HG02840 (cell line): Measurements from ENCODE around the gene BANK1.
A peak's percentile ranks its signal among the peaks of the same experiment; 100 is the strongest.

Source experiments
- ATAC-seq: cut with Tn5 transposase; IDR thresholded peaks from one replicate; pipeline ENCODE4 v1.9.1; 2021; ENCODE audit warnings: mild to moderate bottlenecking, moderate library complexity, moderate number of reproducible peaks; ENCODE audit not compliant: unreplicated experiment, low FRiP score

BANK1 gene

DNA sequence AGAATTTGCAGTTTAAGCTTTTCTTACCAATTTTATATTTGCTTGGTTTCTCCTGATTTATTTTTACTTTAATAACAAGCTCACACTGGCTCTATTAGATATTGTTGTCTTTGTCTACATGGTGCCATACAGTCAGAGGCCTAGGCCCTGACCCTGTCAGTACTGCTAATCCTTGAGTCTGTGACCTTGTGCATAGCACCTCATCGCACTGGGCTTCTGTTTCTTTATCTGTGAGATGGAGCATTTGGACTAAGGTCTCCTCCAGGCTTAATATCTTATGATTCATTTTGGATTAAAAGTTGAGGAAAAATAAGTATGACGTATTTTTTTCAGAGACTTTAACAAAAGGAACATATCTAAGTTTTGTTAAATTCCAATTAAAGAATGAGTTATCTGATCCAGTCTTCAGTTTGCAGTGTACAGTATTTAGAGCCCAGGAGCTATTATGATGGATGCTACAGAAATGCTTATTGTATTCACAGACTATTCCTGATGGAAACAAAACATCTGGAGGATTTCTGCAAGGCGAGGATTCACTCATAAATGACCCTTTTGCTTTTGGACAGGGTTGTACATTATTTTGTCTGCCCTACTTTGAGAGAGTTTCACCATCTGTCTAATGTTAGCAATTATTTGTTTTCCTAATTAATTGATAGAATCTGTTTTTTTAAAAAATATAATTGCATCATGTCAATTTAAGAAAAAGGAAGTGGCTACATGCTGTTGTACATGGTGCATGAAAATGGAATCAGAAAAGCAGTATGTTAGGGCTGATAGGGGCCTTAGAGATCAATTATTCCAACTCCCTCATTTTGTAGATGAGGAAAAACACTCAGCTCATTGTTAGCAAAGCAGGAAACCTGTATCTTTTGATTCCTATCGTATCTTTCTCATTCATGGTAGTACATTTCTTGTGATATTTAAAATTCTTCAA lies 203.6 kb downstream of the BANK1 start:
- ATAC-seq, result no peak

DNA sequence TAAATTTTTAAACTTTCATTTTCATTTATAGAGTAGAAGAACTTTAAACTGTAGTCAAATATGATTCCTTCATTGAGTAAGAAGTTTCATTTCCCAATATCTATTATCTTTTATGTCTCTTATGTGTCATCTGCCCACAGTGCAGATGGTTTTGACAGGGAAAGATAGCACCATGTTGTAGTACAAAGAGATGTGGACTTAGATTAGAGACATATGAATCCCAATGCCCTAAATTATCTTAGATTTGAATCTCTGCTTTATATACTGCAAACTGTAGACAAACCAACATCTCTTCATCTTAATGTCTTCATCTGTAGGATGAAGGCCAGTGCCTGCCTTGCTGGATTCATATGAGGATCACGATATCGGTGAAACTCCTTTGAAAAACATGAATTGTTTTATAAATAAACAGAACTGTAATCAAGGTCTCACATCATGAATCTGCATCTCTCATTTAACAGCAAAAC lies 217.5 kb downstream of the BANK1 start:
- ATAC-seq, result peak; percentile 94

DNA sequence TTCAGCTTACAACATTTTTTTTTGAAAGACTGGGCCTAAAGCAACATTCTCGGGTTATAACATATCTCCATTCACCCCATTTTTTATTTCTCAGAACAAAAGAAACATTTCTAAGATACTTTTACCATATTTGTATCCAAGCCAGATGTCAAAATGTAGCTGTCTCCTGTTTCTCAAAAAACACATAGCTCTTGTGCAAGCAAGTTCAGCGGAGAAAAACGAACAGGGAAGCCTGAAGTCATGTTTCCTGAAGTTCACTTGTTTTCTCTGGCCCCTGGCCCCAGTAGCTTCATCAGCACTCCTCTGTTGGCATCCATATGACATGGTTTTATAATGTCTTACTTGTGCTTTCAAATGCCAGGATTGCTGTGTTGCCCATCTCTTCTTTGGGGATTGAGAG lies 218.2 kb downstream of the BANK1 start:
- ATAC-seq, result no peak

DNA sequence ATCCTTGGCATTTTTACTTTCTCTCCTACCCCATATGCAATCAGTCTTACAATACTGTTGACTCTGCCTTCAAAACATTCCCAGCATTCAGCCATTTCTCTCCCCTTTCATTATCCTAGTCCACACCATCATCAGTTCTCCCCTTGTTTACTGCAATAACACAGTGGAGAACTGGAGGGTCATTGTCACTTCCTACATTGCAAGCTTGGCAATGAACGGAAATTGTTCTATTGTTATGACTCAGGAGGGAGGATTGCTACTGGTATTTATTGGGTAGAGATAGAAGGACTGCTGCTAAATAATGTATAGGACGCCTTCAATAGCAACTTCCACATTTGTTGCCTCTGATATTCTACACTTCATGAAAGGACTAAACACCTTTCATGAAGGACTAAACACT lies 231.8 kb downstream of the BANK1 start:
- no peak for ATAC-seq

DNA sequence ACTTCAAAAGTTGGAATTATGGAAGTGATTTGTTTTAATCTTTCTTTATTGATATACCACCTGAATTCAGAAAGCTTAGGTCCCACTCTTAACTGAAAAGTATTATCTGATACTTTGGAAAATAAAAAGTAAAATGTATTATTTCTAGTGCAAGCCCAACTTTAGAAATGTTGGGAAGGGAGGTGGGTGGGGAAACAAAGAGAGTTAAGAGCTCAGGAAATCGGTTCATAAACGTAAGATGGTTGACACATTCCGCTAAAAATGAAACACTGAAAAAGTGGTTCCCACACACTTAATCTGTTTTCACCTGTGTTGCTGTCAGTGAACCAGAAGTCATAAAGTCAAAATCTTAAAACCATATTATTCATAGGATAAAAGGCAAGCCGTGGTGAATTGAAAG lies 237.4 kb downstream of the BANK1 start:
- ATAC-seq, result no peak

DNA sequence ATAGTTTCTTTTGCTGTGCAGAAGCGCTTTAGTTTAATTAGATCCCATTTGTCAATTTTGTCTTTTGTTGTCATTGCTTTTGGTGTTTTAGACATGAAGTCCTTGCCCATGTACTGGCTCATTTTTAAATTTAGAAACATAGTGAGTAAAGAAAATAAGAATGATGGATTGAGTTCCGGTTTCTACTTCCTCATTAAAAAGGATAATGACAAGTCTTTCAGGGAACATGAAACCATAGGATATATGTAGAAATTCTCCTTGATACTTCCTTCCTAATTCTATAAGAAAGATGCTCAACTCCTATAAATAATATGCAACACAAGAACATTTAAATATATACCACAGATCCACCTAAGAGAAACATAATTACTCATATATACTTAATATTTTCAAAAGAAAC lies 240.9 kb downstream of the BANK1 start:
- no peak for ATAC-seq

DNA sequence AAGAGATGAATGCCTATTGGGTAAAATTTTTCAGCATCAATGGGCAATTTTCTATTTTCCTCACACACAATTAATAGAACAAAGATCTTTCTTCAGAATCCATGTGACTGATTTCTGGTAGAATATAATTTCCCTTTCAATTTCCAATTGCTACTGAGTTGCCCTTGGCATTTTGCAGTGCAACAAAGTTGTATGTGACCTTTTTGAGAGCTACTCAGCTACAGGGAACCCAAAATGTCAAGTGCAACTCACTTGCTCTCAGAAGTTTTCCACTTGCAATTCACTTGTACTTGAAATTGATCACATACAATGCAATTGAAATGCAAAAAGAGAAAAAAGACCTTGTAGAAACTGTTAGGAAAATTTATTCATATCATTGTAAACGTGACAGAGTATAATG lies 245.5 kb downstream of the BANK1 start:
- no peak for ATAC-seq

DNA sequence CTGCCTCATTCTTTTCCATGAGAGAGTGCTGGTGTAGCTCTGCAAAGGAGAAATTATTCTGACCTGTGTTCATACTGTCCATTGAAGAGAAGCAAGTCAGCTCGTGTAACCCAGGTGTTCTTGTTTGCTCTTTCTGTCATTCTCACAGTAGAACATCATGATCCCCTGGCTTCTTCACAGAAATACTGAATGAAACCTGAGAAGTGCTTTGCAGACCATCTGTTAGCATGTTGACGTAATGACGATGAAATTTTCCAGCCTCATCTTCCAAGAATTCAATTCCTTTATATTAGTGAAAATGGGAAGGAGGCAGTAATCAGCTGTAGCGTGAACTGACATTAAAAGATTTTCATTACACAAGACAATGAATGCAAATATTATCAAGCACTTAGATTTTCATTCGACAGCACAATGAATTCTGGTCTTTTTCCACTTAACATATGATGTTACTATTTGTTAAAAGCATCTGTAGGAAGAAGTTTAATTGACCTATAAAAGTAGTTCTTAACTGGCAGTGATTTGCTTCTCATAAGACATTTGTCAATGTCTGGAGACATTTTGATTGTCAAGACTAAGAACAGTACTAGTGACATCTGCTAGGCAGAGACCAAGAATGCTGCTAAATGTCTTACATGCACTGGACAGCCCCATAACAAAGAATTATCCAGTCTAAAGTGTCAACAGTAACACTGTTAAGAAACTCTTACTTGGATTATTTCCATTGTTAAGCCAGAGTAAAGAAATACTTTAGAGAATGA lies 246.3 kb downstream of the BANK1 start:
- ATAC-seq, result no peak

DNA sequence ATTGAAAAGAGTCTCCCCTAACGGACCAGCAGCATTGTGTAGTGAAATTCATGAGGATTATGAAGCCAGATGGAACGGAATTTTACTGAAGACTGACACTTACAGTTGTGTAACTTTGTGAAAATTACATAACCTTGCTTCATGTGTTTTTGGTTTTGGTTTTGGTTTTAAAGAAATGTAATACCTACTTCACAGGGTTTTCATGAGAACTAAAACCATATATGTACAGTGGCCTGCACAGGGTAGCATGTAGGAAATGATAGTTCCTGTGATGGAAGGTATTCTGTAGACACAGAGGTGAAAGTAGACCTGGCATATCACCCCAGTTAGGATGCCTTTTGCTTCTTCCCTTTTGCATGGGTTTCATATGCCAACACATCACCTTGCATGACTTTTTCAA lies 247.0 kb downstream of the BANK1 start:
- no peak for ATAC-seq

DNA sequence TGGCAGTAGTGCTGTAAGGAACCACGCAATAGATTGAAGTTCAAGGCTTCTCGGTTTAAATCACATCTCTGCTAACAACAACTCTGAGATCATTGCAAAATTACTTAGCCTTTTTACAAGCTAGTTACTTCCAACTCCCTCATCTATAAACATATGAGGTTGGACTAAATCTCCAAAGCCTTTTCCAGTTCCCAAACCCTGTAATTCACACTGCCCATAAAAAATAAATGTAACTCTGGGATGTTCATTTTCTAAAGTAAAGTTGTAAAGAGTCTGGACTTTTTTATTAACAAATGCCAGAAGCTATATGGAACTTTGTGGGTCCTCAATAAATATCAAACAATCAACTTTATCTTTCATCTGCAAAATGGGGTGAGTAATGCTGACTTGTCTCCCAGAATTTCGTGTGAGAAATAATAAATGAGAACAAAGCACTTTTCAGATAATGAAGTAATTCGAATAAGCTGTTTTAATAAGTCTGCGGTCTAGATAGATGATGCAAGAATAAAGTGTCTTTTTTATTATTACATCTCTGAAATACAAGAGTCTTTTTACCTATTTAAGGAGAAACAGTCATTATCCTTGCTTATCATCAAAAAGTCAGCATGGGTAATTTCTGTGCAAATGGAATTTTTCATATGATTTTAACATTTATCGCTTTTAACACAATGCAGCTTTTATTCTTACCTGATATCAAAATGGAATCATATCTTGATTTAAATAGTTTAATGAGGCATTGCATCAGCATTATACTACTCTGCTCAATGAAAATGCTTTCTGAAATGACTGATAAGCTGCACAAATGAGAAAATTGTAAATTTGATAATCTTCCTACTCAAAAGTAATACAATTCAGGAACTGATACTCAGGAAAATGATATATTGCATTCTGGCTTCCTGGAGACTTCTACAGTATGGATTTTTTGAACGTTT lies 252.6 kb downstream of the BANK1 start:
- no peak for ATAC-seq

DNA sequence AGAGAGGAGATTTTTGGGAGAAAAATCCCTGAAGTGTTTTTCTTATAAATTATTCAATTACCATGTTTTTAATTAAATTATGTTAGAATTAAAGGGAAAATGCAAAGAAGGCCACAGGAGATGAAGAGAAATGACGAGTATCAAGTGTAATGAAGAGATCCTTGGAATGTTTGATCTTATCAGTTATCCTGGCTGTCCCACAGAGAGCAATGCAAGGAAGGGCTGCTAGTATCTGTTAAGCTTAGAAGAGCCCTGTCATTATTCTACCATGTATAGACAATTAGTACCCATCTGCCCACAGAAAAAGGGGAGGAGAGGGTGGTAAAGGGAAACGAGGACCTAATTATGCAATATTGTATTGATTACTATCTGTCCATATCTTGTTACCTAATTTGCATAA lies 257.1 kb downstream of the BANK1 start:
- ATAC-seq, result no peak

DNA sequence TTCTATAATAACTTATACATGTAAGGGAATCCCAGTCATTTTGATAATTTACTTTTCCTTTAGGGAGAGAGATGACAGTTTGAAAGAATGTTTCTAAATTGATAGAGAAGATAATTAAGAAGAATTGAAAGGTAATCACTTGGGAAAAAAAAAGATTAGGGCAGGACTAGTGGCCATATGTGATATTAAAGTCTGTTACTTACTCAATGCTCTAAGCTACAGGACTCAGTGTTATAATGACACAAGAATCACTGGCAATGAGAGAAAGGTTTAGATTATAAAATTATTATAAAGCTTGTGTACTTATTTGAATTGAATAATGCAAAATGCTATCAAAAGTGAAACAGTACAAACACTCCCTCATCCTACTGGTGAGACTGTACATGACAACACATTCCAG lies 265.3 kb downstream of the BANK1 start:
- no peak for ATAC-seq

DNA sequence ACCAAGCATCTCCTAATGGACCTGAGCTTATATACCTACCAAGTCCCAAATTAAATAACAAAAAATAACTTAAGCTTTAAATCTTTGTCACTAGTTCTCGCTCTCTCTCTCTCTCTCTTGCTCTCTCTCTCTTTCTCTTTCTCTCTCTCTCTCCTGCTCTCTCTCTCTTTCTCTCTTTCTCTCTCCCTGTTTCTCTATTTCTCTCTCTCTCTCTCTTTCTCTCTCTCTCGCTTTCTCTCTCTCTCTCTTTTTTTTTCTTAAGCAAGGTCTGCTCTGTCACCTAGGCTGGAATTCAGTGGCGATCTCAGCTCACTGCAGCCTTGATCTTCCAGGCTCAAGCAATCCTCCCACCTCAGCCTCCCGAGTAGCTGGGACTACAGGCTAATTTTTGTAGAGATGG lies 266.6 kb downstream of the BANK1 start:
- ATAC-seq, result no peak

DNA sequence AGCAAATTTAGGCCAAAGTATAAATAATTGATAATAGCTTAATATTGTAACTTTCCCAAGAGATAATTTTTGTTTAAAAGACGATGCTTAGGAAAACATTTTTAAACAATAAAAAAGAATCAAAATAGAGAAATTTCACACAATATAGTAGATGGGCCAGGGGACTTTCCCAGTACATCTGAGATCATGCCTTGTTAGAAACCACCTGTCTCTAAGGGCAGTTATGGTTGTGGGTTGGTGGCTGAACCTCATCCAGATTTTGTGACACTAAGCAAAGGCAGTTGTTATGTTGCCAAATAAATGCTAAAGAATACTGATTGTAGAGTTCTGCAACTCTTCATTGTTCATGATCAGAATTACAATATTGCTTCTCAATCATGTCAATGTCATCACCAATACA lies 270.6 kb downstream of the BANK1 start:
- peak; percentile 68 for ATAC-seq

DNA sequence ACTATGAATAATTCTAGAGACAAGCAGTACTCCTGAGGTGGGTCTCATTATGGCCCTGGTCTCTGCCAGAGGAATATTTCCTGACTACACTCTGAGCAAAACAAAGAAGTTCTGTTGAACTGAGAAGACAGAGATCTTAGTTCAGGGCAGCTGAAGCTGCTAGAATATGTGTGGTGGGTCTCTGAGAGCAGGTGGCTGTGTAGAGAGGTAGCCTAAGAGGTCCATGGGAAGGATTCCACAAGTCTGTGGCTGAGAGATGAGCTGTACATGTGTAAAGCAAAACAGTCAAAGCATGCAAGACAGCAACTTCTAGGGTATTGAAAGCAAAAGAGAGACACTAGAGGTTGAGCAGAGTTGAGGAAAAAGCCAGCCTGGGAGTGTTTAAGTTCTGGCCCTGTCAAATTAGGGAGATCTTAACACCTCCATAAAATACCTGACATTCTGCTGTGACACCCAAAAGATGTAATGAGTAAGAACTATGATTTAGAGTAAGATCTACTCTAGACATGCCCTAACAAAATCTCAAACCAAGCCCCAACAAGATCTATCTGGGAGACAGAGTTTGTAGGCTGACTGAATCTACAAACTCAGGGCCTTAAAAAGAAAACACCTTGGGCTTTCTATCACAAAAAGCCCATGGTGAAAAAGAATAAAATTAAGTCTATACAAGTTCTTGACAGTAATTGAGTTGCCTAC lies 274.4 kb downstream of the BANK1 start:
- ATAC-seq, result no peak

DNA sequence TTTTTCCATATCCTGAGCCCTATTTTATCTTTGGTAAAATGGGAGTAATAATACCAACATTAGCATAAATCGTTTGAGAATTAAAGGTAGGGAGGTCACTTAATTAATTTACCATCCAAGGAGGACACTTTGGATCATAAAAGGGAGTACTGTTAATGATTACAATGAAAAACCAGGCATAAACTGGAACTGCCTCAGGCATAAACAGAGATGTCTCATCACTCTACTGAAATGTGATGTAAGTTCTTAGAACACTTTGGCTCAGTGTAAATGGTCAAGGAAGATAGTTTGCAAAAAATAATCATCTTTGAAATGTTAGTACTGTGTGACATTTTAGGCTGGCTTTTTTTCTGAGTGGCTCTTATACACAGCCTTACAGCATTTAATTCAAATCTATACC lies 286.1 kb downstream of the BANK1 start:
- ATAC-seq, result no peak

DNA sequence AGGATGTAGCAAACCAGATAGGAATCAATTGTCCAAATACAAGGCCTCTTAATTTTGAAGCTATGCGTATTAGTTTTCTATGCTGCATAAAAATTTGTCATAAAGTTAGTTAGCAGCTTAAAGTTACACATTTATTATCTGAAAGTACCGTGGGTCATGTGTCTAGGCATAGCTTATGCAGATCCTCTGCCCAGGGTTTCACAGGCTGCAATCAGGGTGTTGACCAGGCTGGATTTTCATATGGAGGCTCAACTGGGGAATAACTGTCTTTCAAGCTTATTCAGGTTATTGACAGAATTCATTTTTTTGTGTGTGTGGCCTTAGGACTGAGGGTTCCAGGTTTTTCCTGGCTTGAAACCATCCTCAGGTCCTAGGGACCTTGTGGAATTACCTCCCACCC lies 289.7 kb downstream of the BANK1 start:
- ATAC-seq, result no peak

DNA sequence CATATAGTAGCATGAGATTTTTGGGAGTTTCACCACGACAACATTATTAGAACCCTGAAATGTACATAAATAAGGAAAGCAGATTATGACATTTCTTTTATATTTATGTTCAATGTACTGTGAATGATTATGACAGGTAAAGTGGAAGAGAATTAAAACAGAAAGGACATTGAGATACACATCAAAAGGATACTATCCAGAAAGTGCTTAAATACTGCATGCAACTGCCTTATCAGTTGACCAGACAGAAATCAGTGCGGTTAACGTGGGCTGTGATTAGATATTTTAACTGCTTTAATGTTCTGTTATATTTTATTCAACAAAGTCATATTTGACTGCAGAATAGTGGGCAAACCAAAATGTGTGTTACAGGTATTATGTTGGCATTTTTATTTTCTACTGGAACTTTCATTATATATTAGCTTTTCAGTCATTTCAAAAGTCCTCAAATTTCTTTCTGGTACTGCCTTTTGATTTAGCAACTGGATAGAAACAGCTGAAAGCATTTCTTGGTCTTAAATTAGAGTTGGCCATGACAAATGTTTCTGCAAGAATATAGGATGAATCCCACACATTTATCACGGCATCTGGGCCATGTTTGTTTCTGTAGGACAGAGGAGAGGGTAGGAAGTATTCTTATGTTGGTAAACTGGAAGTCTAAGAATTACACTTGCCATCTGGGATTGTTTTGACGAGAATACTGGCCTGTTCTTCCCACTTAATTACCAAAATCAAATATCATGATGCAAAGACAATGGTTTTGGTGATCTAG lies 299.5 kb downstream of the BANK1 start:
- no peak for ATAC-seq

DNA sequence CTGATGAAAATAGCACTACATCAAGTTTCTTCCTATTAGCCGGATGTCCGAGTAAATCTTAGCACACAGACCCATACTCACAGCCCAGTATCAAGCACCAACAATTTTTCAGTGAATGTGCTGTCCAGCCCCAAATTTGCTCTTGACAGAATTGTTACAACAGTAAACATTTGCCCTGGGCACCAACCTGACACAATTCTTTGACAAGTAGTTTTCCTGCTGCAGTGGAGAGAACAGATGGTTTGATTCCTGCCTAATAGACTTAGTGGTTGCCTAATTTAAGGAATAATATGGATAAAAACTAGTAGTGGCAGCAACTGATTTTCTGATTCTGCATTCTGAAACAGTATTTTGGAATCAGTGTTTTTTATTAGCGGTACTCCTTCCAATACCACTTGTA lies 301.1 kb downstream of the BANK1 start:
- ATAC-seq, result no peak
